Smooth muscle cell (in vitro differentiated cells): ENCODE measurements around the gene APLP2. TPM values are rescaled to one million over a fixed set of nuclear protein-coding genes. Genes with fewer than 3 reads are reported as not detected.

Experiments used
- DNase-seq: peaks from one replicate; lab custom pipeline; 2025; ENCODE audit not compliant: unreplicated experiment; lab: John Stamatoyannopoulos, UW
- H2AFZ ChIP-seq: fragments of 200-600 bp; sonication (generic); 2 replicates; pipeline ENCODE4 v1.6.0; 2016; ENCODE audit warnings: antibody characterized with exemption, low read depth, mild to moderate bottlenecking
- H3F3A ChIP-seq: fragments of 200-600 bp; sonication (generic); 2 replicates; pipeline ENCODE4 v1.6.0; 2017; ENCODE audit warnings: antibody characterized with exemption, low read depth
- H3K27ac ChIP-seq: fragments of 200-600 bp; sonication (generic); 2 replicates; pipeline ENCODE4 v1.5.1; 2016; ENCODE audit warnings: low read depth, mild to moderate bottlenecking
- H3K27me3 ChIP-seq: fragments of 200-600 bp; sonication (generic); 2 replicates; pipeline ENCODE4 v1.6.1; 2016; ENCODE audit warnings: low read depth, mild to moderate bottlenecking
- H3K36me3 ChIP-seq: fragments of 200-600 bp; sonication (generic); 2 replicates; pipeline ENCODE4 v1.5.1; 2016; ENCODE audit warnings: low read depth
- H3K4me1 ChIP-seq: fragments of 200-600 bp; sonication (generic); 2 replicates; pipeline ENCODE4 v1.5.1; 2016; ENCODE audit warnings: low read depth
- H3K4me2 ChIP-seq: fragments of 200-600 bp; sonication (generic); 2 replicates; pipeline ENCODE4 v1.6.0; 2016; ENCODE audit warnings: mild to moderate bottlenecking
- H3K4me3 ChIP-seq: fragments of 200-600 bp; sonication (generic); 2 replicates; pipeline ENCODE4 v1.5.1; 2016; ENCODE audit warnings: mild to moderate bottlenecking
- H3K79me2 ChIP-seq: fragments of 200-600 bp; sonication (generic); 2 replicates; pipeline ENCODE4 v1.6.0; 2016; ENCODE audit warnings: low read depth, mild to moderate bottlenecking
- H3K9ac ChIP-seq: fragments of 200-600 bp; sonication (generic); 2 replicates; pipeline ENCODE4 v1.6.0; 2016; ENCODE audit warnings: low read depth
- H3K9me3 ChIP-seq: fragments of 200-600 bp; sonication (generic); replicated peaks from 2 replicates; pipeline ENCODE4 v1.5.1; 2016; ENCODE audit warnings: low read depth
- H4K20me1 ChIP-seq: fragments of 200-600 bp; sonication (generic); 2 replicates; pipeline ENCODE4 v1.6.0; 2016; ENCODE audit warnings: low read depth
- WGBS: methylation state at CpG from one replicate; pipeline ENCODE4 v1.1.7; 2016; ENCODE audit warnings: low lambda C conversion rate; 5-methylcytosine and 5-hydroxymethylcytosine counted together
- polyA plus RNA-seq: library from polyadenylated mRNA; unstranded; fragments of >200 nt; fragmentation: Nextera tagmentation; extraction: Ambion mirVana; gene quantifications from 2 replicates; pipeline ENCODE4 v1.2.1, GENCODE V29; 2016
- total RNA-seq: library from RNA; depleted of rRNA; stranded (reverse); fragments of >200 nt; gene quantifications from 2 replicates; pipeline ENCODE4 v1.2.3, GENCODE V29; 2014
- TF ChIP-seq, protein P1 (sequence below): fragments of 200-600 bp; sonication (generic); IDR thresholded peaks from 2 replicates; pipeline ENCODE4 v1.5.1; 2017; ENCODE audit warnings: borderline replicate concordance, mild to moderate bottlenecking, antibody characterized with exemption; ENCODE audit not compliant: insufficient read depth, poor library complexity, severe bottlenecking

Gene APLP2
- total and polyA plus RNA-seq, 2 experiments from 2014 or later: 121 to 146 TPM

DNA sequence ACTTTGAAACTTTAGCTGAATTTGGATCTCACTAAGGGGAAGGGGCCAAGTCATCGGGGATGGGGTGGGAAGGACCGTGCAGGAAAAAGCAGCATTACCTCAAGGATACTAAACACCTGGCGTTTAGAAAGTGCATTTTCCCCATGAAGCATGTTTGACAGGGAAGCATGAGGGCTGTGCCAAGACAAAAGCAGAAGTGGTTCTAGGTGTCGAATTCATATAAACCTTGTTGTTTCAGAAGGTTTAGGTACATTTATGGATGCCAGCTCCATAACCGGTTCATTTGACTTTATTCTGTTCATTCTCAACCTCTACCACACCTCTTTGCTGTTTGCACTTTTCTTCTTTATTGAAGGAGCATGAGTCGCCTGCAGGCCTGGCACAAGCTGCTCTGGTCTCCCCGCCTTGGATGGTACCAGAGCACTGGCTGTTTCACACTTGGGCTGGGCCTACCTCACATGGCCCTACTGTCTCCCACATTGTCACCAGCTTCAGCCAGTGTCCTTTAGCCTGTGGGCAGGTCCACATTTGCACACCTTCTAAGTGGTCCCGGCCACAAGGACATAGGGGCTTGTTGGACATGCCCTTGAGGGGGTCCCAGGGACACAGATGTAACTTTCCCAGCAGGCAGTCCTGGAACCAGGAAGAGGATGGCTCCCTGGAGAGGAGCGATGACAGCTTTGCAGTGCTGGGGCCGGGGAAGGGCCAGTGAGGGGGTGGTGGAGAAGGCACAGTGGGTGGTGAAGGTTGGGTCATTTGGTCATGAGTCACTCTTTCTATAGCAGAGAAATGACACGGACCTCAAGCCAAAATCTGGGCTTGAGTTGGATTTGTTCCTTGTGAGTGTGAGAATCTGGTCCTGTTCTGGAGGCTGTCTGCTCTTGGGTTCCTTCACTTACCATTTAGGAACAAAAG lies 86.7 kb downstream of the APLP2 start:
- H3K36me3 ChIP-seq: no peaks in the 10 kb centered on the region
- 79% methylated on average over 11 of the region's 11 CpGs for WGBS
- H3K4me3 ChIP-seq: no peak overlapping the region
- peaks cover 9% of the 10 kb centered on the region for H3K4me1 ChIP-seq
- no peak for DNase-seq
- TF ChIP-seq, protein P1, sequence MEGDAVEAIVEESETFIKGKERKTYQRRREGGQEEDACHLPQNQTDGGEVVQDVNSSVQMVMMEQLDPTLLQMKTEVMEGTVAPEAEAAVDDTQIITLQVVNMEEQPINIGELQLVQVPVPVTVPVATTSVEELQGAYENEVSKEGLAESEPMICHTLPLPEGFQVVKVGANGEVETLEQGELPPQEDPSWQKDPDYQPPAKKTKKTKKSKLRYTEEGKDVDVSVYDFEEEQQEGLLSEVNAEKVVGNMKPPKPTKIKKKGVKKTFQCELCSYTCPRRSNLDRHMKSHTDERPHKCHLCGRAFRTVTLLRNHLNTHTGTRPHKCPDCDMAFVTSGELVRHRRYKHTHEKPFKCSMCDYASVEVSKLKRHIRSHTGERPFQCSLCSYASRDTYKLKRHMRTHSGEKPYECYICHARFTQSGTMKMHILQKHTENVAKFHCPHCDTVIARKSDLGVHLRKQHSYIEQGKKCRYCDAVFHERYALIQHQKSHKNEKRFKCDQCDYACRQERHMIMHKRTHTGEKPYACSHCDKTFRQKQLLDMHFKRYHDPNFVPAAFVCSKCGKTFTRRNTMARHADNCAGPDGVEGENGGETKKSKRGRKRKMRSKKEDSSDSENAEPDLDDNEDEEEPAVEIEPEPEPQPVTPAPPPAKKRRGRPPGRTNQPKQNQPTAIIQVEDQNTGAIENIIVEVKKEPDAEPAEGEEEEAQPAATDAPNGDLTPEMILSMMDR: no peak
- H3K27me3 ChIP-seq: peaks cover 40% of the 10 kb centered on the region
- H3K79me2 ChIP-seq: no peaks in the 10 kb centered on the region
- no peaks in the 10 kb centered on the region for H3K9me3 ChIP-seq
- no peak overlapping the region for H2AFZ ChIP-seq
- H3K27ac ChIP-seq: no peak overlapping the region
- H3F3A ChIP-seq: no peaks in the 10 kb centered on the region
- no peak overlapping the region for H3K9ac ChIP-seq
- H3K4me2 ChIP-seq: peak overlapping the region; percentile 74
- H4K20me1 ChIP-seq: no peaks in the 10 kb centered on the region

DNA sequence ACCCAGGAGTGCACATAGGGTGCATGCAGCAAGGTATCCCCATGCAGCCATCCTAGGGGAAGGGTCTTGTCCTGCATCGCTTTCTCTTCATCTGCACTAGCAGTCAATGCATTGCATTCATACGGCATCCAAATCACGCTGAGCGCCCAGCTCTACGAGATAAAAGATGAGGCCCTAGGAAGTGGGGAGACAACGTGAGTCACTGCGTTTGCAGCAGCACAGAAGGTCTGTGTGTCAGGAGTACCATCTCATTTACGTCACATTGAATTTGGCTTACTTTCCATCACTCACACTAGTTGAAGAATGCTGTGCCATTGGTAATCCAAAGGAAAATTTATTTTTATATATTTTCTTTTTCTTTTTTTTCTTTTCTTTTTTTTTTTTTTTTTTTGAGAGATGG lies 87.4 kb downstream of the APLP2 start:
- Histone ChIP-seq H3K27me3 (peaks cover 47% of the 10 kb centered on the region), H3K4me3 (no peak overlapping the region), H3K4me2 (peak overlapping the region; percentile 74), H3K36me3 (no peaks in the 10 kb centered on the region), H3K9me3 (no peaks in the 10 kb centered on the region), H2AFZ (no peak overlapping the region), H3F3A (peaks cover under 1% of the 10 kb centered on the region), H3K9ac (no peak overlapping the region), H4K20me1 (peaks cover 3% of the 10 kb centered on the region), H3K27ac (no peak overlapping the region), H3K4me1 (peaks cover 9% of the 10 kb centered on the region), H3K79me2 (no peaks in the 10 kb centered on the region)
- no peak for DNase-seq
- WGBS: 47% methylated on average over 8 of the region's 8 CpGs
- TF ChIP-seq, protein P1: no peak

DNA sequence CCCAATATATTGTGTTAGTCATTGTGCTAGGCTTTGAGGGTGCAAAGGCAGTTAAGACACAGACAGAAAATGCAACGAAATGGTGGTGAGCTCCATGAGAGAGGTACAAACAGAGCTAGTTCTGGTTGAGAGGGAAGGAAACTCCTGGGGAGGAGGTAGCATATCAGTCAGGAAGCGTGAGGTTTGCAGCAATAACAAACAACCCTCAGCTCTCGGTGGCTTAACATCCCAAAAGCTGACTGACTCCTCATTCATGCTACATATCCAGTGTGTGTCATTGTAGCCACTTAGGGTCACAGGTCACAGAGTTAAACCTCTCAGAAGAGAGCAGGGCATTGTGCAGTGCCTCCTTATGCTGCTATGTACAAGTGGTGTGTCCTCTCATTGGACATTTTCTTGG lies 88.1 kb downstream of the APLP2 start:
- Histone ChIP-seq H3K27me3 (peaks cover 52% of the 10 kb centered on the region), H2AFZ (no peak overlapping the region)

More for the DNA sequence above, 88.1 kb downstream of the APLP2 start:
- H3K4me2 ChIP-seq: no peak overlapping the region
- peaks cover 4% of the 10 kb centered on the region for H4K20me1 ChIP-seq
- 87% methylated on average over 3 of the region's 3 CpGs for WGBS
- TF ChIP-seq, protein P1: no peak
- no peak overlapping the region for H3K4me3 ChIP-seq
- no peak overlapping the region for H3K27ac ChIP-seq
- peaks cover 2% of the 10 kb centered on the region for H3F3A ChIP-seq
- H3K36me3 ChIP-seq: no peaks in the 10 kb centered on the region
- H3K9me3 ChIP-seq: no peaks in the 10 kb centered on the region
- peaks cover 9% of the 10 kb centered on the region for H3K4me1 ChIP-seq
- no peaks in the 10 kb centered on the region for H3K79me2 ChIP-seq
- DNase-seq: no peak
- H3K9ac ChIP-seq: no peak overlapping the region
